ENCODE results near the gene DHCR7.

DHCR7 gene

DNA sequence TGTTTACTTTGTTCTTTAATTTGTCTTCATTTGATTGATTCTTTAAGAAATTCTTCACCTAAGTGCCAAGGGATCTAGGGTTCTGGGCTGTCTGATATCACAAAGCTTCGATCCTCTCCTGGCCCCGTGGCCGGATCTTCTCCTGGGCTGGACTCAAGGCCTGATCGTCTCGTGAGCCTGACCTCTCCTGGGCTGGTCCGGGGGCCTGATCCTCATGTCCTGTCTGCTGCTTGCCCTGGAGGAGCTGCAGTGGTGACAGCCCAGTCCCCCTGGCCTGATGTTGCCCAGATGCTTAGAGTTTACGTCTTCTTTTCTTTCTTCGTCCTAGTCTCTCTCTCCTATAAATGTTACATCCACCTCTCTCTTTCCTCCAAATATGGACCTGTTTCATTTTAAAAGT is 8.1 kb upstream of the DHCR7 start:
- DNase-seq: no peak

DNA sequence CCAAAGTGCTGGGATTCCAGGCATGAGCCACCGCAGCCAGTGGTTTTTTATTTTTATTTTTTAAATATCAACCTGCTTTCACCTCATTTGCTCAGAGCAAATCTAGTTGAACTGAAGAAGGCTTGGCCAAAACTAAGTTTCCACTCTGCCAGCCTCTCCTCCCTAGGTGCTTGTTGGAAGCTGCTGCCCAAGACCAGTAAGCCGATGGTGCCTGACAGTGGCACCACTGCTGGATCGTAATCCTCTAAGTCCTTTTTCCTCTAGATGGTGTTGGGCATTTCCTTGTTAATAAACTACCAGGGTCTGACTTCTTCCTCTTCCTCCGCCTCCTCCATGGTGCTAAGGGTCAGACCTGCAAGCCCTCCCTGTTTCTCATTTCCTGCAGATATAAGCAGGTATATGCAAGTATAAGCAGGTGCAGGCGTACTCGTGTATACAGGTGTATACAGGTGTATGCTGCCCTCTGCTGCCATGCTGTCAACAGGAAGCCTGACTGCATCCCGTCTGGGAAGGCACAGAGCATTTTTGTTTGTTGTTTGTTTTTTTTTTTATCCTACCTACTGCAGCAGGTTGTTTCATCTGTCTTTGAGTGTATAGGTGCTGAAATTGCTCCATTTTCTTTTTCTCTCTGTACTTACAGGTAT is 6.4 kb upstream of the DHCR7 start:
- peak; percentile 73 for DNase-seq

DNA sequence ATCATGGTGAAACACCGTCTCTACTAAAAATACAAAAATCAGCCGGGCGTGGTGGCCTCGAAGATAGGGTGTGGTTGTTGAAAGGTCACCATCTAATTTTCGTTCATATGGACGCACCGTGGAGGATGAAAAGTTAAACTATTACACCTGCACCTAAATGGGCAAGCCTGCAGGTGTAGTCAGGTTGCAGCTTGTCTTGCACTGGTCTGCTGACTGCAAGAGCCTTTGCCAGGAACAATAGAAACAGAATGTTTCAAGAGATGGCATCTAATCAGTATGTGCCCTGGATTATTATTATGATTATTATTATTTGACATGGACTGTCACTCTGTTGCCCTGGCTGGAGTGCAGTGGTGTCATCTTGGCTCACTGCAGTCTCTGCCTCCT is 5.7 kb upstream of the DHCR7 start:
- no peak for DNase-seq

DNA sequence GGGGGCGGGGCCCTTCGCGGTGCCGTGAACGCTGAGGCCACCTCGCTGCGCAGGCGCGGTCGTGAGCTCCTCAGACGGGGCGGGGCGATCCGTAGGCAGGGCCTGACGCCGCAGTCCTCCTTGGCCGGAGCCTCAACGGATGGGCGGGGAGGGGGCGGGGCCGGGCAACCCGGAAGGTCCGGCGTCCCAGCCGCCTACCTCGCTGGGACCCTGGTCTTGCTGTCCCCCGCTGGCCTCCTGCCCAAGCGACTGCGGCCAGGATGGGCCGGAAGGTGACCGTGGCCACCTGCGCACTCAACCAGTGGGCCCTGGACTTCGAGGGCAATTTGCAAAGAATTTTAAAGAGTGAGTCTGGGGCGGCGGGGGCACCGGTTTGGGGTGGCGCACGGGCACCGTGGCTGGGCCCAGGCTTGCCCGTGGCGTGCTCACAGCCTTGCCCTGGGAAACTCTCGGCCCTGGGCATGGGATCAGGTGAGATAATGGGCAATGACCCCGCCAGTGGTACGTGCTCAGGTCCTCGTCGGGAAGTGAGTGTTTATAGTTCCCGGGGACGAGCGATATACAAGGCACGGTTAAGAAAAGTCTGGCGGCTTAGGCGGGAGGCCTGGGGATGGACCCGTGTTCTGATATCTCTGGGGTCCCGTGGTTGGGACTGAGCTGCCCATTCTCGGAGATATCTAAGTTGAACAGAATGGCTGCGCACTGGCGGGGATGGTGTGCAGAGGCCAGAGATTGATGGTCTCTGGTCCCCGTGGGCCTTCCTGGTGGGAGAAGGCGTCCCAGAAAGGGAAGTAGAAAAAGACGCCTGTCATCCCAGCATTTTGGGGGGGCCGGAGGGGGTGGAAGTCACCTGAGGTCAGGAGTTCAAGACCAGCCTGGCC is 5.1 kb upstream of the DHCR7 start, which contains the start of gene NADSYN1:
TSS of gene NADSYN1 (plus strand) at position 167 of the 881 bp plus-strand sequence. CDS start at position 261, 94 bp downstream.
- DNase-seq: peak; percentile 98

DNA sequence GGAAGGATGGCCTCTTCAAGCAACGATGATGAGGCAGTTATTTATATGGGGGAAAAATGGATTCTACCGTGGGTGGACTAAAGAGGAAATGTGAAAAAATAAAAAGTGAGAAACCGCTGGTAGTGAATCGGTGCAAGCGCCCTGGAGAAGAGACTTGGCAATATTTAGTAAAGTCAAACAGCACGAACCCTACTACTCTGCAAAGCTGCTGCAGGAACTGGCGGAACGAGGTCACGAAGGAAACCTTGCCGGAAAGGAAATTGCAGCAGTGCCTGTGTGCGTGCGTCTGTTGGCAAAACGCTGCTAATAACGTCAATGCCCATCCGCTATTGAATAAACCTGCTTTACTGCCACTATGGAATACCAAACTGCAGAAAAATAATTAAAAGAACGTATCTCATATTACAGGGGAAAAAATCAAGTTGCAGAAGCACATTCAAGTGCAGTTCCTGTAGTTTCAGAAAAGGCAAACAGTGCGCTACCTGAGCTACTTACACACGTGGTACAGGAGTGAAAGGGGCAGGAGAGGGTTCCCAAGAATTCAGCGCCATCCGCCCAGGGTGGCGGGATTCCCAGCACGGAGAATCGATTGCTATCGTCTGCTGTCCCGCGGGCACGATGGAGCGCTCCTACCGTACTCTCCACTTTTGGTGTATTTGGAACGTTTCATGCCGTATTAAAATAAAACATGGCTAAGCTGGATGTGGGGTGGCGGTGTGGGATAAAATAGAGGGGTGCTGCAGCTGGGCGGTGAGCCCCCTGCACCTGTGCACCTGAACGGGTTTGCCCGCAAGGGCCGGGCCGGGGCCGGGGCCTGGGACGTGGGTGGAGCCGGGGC is 4.2 kb upstream of the DHCR7 start:
- DNase-seq: peak; percentile 82

DNA sequence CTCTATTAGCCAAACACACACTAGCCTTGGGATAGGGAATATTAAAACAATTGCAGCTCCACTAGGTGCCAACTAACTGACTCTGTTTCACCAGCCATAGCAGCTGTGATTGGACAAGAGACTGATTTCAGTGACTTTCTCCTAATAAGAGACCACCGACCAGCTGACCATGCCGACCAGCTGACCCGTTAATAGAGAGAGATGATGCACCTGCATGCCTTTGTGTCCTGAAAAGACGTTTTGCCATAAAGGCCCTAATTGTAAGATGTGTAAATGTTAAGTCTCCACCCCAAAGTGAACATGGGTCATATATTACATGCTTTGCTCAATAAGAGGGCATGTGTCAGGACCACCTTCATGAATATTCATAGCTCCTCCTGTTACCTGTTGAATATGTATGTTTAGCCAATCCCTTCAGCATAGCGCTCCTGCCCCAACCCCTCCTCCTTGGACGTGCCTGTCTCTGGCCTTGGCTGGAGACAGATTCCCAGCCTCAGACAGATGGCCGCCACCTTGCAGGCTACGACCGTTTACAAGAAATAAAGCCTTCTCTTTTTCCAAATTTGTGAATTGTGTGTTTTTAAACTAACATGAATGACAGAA is 3.5 kb upstream of the DHCR7 start:
- peak; percentile 62 for DNase-seq

DNA sequence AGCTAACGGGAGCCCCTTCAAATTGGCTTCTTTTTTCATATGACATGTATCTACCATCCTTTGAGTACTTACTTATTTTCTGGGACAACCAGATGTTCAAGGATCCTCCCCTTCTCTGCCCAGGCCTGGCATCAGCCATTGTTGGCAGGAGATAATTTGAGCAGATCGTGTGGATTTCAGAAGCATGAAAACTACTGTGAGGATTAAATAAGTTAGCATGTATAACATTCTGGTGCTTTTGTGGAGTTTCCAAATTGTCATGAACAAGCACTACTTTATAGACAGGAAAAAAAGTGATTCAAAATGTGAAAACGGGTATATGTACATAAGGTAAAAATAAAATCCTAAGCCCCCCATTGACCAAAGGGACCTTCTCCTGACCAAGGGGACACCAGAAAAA is 2.7 kb upstream of the DHCR7 start:
- DNase-seq: peak; percentile 9

DNA sequence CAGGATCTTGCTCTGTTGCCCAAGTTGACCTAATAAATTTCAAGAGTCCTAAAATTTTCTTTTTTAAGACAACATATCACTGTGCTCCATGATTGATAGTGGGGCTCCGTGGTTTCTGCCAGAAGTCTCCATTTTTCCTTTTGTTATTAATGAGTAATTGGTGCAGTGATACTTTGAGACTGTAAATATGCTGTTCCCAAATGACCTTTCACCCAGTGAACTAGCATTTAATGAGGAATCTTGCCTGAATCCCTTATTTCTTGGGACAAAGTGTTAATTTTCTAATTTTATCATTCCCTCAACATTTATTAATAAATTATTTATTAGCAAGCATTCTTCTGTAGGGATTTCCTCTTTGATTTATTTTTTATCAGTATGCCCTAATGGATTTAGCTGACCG is 2.3 kb upstream of the DHCR7 start:
- DNase-seq: no peak

DNA sequence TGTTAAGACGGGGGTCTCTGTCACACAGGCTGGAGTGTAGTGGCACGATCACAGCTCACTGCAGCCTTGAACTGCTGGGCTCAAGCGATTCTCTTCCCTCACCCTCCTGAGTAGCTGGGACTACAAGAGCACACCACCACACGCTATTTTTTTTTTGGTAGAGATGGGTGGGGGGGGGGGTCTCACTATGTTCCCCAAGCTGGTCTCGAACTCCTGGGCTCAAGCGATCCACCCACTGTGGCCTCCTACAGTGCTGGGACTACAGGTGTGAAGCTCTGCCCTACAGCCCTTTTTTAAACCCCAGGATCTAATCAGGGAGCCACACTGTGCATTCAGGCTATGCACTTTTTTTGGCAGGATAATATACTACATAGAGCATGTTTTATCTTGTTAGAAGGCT is 1.4 kb upstream of the DHCR7 start:
- peak; percentile 41 for DNase-seq

DNA sequence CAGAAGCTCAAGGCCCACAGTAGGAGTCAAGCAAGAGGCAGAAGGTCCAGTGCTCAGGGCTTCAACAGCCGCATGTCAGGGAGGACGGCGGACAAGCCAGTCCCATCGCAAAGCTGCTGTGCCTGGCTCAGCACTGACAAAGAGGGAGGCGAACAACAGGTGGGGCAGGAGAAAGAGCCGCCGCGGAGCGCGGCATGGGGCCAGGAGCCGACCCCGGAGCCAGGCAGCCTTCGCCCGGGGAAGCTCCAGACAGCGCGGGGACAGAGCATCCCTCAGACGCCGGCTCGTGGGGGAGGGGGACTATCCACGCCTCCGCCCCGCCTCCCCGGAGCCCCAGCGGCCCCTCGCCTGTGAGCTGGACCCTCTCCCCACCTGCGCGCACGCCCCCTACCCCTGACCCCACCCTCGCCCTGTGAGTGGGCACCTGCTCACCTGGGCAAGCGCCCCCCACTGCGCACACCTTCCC is 369 bp downstream of the DHCR7 start:
- DNase-seq: peak; percentile 81

DNA sequence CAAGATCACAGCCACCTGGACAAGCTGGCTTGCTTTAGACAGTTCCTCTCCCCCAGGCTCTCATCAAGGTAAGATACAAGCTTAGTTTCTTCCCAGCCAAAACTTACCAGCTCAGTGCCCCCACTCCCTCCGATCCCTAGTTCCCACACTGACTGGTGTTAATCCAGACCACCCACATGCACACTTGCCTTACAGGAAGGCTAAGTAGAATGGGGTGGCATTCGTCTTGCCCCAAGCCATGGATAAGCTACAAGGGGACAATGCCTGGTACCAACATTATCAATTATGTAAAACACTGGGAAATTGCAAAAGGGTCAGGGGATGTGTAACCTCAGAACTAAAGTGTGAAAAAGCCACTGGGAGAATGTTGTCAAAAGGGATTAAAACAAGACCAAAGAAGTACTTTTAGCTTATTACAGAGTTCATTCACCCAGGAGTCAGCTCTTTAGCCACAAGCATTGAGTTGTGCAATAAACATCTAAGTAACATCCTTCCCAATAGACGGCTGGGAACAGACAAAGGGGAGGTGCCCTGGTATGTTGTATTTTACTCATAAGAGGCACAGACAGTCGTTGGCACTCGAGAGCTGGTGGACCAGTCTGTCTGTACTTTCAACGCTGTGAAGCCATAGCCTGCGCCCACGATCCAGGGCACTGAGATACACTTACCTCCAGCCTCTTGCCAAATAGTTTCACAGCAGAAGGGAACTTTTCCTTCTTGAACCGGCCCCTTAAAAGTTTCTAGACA is 1.1 kb downstream of the DHCR7 start:
- DNase-seq: peak; percentile 55

DNA sequence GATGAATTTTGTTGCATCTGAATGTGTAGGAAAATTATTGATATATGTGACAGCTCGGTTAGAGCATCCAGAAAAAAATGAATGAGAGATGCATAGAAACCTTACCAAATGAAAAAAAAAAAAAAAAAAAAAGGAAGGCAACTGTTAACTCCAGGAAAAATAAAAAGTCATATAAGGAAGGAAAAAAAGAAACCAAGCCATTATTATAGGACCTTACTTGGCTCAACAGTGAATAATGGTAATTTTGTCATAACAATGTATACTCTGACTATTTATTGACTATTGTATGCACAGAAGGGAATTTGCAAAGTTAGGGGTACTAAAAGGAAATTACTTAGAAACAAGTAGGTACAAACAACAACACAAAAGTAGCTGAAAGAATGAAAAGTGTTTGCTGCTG is 2.0 kb downstream of the DHCR7 start:
- no peak for DNase-seq

DNA sequence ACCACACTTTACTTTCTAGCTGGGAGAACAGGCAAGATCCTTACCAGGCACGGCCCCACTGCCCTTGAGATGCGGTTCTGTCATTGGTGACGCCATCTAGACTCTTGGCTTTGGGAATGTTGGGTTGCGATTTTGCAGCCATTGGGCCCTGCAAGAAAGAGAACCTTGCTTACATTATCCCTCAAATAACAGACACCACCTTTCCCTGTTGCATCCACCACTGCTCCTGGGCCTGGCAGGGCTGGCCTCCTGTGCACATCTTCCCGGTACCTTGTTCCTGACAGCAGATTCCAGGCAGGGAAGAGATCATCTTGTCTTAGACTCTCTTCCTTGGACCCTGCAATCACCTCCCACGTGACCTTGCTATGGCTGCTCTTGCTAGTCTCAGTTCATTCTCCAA is 3.4 kb downstream of the DHCR7 start:
- peak; percentile 24 for DNase-seq

DNA sequence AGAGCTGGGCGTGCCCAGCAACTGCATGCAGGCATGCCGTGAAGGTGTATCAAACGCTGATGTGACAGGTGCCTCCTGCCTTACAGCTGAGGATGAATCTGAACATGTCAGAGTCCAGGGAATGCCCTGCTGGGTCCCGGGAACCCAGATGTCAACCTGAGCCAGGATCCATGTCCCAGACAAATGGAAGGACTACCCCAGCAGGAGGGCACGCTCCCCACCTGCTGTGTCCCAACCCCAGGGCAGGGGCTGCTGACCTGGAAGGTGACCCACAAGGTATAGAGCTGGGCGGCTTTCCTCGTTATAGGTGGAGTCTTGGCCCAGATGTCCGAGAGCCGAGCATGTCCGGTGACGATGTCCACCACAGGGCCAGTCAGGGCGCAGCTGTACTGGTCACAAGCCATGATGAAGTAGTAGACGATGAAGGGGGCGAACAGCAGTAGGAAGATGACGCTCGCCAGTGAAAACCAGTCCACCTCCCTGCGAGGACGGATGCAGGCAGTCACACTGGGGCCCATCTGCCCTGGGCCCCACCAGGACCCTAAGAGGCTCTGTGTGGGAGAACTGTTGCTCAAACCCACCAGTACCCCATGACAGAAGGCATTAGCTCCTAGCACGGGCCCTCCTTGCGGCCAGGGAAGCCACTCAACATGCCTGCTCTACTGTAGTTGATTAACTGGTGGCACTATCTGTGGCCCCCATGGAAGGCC is 4.3 kb downstream of the DHCR7 start:
- peak; percentile 55 for DNase-seq

DNA sequence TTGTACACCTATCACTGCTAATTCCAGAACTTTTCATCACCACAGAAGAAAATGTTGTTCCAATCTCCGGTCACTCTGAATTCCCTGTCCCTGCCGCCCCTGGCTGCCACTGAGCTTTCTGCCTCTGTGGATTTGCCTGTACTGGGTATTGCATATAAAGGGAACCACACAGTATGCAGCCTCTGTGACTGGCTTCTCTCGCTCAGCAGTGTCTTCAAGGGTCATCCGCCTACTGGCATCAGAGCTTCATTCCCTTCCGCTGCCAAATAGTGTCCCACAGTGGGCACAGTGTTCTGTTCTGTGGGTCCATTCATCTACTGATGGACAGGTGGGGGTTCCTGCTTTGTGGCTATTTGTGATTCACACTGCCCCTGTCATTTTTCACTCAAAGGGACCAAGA is 5.3 kb downstream of the DHCR7 start:
- DNase-seq: no peak

DNA sequence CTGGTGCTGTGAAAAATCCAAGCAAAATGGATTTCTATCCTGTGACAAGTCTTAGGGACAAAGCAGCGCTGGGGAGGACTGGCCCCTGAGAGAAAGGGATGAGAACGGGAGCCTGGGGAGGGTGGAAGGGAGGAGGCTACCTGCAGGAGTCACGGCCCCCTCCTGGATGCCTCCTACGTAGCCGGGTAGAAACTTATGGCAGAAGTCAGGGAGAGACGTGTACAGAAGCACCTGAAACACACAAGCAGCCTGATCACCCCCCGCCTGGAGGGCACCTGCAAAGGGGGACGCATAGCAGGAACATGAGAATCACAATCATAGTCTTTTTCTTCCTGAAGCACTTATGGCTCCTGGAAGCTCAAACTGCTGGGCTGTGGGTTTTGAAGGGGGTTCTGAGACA is 6.1 kb downstream of the DHCR7 start:
- no peak for DNase-seq

DNA sequence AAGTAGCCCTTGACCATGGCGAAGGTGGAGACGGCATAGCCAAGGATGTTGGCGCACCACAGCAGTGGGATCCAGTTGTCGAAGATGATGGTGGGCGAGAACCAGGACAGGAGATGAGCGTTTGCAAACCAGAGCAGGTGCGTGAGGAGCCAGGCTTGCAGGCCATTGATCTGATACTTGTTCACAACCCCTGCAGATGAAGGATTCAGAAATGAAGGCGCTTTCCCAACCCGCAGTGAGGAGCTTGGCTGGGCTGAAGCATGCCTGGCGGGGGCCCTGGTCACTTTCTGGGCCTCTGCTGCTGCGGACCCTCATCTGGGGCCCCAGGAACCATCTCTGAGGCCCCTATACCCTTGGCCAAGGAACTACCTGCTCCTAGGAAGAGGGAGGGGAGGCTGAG is 6.9 kb downstream of the DHCR7 start:
- no peak for DNase-seq

DNA sequence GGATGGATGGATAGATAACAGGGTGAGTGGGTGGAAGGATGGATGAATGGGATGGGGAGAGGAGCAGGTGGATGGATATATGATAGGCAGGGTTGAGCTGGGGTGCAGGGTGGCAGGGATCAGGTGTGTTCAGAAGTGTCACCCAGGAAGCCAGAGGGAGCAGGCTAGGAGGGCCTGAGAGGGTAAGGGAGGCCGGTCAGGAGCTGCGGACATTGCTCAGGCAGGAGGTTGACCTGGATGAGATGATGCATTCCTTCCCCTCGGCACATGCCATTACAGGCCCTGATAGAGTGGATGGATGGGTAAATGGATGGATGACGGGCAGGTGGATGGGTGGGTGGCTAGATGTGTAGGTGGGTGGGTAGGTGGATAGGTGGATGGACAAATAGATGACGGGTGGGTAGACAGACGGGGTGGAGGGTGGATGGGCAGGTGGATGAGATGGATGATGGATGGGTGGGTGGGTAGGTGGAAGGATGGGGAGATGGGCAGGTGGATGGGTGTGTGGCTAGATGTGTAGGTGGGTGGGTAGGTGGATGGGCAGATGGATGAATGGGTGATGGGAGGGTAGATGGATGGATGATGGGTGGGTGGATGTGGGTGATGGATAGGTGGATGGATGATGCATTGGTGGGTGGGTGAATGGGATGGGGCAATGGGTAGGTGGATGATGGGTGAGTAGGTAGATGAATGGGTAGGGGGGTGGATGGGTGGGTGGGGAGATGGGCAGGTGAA is 8.0 kb downstream of the DHCR7 start:
- no peak for DNase-seq

DNA sequence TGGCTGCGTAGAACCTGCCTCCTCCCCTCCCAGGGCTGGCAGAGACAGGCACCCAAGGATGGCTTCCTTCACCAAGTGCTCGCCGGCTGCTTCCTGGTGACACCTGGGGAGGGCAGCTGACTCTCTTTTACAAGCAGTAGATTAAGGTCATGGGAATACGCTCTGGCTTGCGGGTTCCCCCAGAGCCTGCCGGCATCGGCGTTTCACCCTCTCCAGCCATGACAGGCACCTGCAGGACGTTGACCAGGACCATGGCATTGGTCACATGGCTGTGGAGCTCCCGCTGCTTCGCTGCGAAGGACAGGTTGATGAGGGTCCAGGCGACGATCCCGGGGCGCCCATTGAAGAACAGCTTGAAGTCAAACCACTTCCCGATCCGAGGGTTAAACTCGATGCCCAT is 9.5 kb downstream of the DHCR7 start:
- DNase-seq: no peak

DNA sequence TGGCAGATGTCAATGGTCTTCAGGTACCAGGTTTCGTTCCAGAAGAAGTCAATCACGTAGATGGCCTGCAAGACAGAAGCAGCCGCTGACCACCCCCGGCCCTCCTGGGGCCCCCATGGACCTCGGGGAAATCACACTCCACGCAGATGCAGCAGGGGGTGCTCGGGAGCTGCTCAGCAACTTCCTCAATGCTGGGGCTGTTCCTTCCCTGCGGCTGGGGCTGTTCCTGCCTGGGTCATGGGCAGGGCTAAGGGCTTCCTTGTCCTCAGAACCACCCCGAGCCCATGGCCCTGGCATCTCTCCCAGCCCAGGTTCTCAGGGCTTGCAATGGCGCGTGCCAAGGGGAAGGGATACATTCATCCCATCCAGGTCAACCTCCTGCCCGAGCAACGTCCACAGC is 10.3 kb downstream of the DHCR7 start:
- DNase-seq: no peak

DNA sequence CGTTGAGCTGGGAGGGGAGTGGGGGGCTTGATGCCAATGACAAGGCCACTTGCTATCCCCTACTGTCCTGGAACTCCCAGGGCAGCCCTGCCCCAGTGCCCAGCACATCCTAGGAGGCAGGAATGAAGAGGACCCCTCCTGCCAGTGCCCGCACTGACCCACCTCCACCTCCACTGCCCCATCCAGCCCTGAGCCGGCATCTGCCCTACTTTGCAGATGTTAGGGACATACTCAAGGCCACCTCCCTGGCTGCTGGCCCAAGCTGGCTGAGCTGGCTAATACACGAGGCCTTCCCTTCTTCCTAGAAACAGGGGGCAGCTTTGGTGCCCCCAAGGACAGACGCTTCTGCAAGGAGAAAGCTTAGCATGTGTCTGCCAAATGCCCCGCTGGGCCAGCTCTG is 10.8 kb downstream of the DHCR7 start:
- DNase-seq: no peak
